ENCODE data around the gene PIGN. TPM values are rescaled to one million over a fixed set of nuclear protein-coding genes. Genes with fewer than 3 reads are reported as not detected.

PIGN gene
- total and polyA plus RNA-seq, 2 donors from 2014 or later: 4.5 to 30.5 TPM

DNA sequence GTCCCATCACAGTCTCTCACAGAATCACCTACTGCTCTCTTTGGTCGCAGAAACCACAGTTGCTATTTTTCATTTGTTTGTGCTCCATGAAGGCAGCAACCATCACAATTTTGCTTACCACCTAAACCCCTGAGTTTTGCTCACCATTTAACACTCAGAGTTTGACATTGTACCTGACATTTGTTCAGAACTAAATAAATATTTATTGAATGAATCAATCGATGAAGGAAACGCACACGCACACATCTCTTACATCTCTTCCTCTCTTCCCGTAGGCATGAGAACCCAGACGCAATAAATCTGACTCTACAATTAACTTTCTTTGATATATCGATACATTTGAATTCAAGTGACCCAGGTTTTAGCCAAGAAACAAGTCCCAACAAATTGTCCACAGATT lies 188.5 kb downstream of the PIGN start:
- DNase-seq: no peak

DNA sequence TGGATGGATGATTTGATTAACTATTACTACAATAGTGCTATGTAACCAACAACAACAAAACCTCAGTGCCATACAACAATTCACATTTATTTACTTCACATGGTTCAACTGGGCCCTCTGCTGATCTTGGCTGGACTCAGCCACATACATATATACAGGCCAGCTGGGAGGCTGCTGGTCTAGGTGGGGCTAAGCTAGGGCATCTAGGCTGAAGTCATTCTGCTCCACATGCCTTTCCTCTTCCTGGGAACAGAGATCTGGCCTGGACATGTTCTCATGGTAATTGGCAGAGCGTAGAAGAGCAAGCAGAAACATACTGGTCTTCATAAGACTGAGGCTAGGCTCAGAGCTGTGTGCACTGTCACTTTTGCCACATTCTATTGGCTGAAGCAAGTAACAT lies 191.2 kb downstream of the PIGN start:
- intact Hi-C loops (cut with DNase I): no loop called here
- no peak overlapping the region for H3K27ac ChIP-seq (ENCODE audit: low read depth in 2 of 2, low read length in 2 of 2)
- H3K9ac ChIP-seq (ENCODE audit: low read length in 3 of 3): no peak overlapping the region
- FAIRE-seq (no peak), DNase-seq (no peak)
- H3K36me3 ChIP-seq (ENCODE audit: control insufficient read depth in 2 of 3, insufficient read depth in 3 of 3, low read length in 3 of 3): no peaks in the 10 kb centered on the region
- no peak overlapping the region for H3K4me3 ChIP-seq (ENCODE audit: low read length in 3 of 3)
- TF ChIP-seq, protein P1, sequence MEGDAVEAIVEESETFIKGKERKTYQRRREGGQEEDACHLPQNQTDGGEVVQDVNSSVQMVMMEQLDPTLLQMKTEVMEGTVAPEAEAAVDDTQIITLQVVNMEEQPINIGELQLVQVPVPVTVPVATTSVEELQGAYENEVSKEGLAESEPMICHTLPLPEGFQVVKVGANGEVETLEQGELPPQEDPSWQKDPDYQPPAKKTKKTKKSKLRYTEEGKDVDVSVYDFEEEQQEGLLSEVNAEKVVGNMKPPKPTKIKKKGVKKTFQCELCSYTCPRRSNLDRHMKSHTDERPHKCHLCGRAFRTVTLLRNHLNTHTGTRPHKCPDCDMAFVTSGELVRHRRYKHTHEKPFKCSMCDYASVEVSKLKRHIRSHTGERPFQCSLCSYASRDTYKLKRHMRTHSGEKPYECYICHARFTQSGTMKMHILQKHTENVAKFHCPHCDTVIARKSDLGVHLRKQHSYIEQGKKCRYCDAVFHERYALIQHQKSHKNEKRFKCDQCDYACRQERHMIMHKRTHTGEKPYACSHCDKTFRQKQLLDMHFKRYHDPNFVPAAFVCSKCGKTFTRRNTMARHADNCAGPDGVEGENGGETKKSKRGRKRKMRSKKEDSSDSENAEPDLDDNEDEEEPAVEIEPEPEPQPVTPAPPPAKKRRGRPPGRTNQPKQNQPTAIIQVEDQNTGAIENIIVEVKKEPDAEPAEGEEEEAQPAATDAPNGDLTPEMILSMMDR (IDR thresholded peaks at IDR 0.05; ENCODE audit: borderline replicate concordance, extremely low read depth, insufficient read depth): no peak
- no peaks in the 10 kb centered on the region for H3K27me3 ChIP-seq (ENCODE audit: control insufficient read depth, insufficient read depth, low read length)
- no peaks in the 10 kb centered on the region for H3K9me3 ChIP-seq (ENCODE audit: control insufficient read depth in 2 of 3, insufficient read depth in 1 of 3, low read length in 3 of 3)
- peaks cover 0 to 2% (median 2%) of the 10 kb centered on the region in 3 donors for H3K4me1 ChIP-seq (ENCODE audit: control insufficient read depth in 2 of 3, insufficient read depth in 2 of 3, low read depth in 1 of 3, low read length in 3 of 3)

More for the DNA sequence above, 188.5 kb downstream of the PIGN start:
- peaks cover 0 to 2% (median 0%) of the 10 kb centered on the region in 3 donors for H3K4me1 ChIP-seq (ENCODE audit: control insufficient read depth in 2 of 3, insufficient read depth in 2 of 3, low read depth in 1 of 3, low read length in 3 of 3)
- no peaks in the 10 kb centered on the region for H3K27me3 ChIP-seq (ENCODE audit: control insufficient read depth, insufficient read depth, low read length)
- TF ChIP-seq, protein P1 (IDR thresholded peaks at IDR 0.05; ENCODE audit: borderline replicate concordance, extremely low read depth, insufficient read depth): no peak
- H3K27ac ChIP-seq (ENCODE audit: low read depth in 2 of 2, low read length in 2 of 2): no peak overlapping the region
- no peak overlapping the region for H3K4me3 ChIP-seq (ENCODE audit: low read length in 3 of 3)
- no peak overlapping the region for H3K9ac ChIP-seq (ENCODE audit: low read length in 3 of 3)
- no peaks in the 10 kb centered on the region for H3K9me3 ChIP-seq (ENCODE audit: control insufficient read depth in 2 of 3, insufficient read depth in 1 of 3, low read length in 3 of 3)
- no peaks in the 10 kb centered on the region for H3K36me3 ChIP-seq (ENCODE audit: control insufficient read depth in 2 of 3, insufficient read depth in 3 of 3, low read length in 3 of 3)
- intact Hi-C loops (cut with DNase I): no loop called here
- no peak for FAIRE-seq

DNA sequence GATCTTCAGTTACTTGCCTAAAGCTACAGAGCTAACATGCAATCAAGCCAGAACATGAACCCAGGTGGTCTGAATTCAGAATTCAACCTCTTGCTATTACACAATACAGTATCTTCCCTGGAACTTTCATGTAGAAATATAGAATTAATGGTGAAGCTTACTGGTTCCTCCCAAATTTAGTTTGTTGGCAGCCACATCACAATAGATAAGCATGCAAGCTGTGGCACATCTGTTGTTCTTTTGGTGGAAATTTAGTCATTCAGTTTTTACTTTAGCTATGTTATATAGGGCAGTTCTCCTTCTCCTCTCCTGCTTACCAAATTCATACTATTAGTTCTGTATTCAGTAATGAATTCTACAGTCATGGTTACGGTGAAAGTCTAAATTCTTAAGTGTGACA lies 193.0 kb downstream of the PIGN start:
- DNase-seq (no peak), FAIRE-seq (no peak)
- H3K27ac ChIP-seq (ENCODE audit: low read depth in 2 of 2, low read length in 2 of 2): no peak overlapping the region
- H3K4me1 ChIP-seq (ENCODE audit: control insufficient read depth in 2 of 3, insufficient read depth in 2 of 3, low read depth in 1 of 3, low read length in 3 of 3): peaks cover 0 to 2% (median 0%) of the 10 kb centered on the region in 3 donors
- H3K4me3 ChIP-seq (ENCODE audit: low read length in 3 of 3): no peak overlapping the region
- intact Hi-C loops (cut with DNase I): no loop called here
- H3K9ac ChIP-seq (ENCODE audit: low read length in 3 of 3): no peak overlapping the region
- TF ChIP-seq, protein P1 (IDR thresholded peaks at IDR 0.05; ENCODE audit: borderline replicate concordance, extremely low read depth, insufficient read depth): no peak
- no peaks in the 10 kb centered on the region for H3K9me3 ChIP-seq (ENCODE audit: control insufficient read depth in 2 of 3, insufficient read depth in 1 of 3, low read length in 3 of 3)
- H3K27me3 ChIP-seq (ENCODE audit: control insufficient read depth, insufficient read depth, low read length): no peaks in the 10 kb centered on the region
- no peaks in the 10 kb centered on the region for H3K36me3 ChIP-seq (ENCODE audit: control insufficient read depth in 2 of 3, insufficient read depth in 3 of 3, low read length in 3 of 3)

DNA sequence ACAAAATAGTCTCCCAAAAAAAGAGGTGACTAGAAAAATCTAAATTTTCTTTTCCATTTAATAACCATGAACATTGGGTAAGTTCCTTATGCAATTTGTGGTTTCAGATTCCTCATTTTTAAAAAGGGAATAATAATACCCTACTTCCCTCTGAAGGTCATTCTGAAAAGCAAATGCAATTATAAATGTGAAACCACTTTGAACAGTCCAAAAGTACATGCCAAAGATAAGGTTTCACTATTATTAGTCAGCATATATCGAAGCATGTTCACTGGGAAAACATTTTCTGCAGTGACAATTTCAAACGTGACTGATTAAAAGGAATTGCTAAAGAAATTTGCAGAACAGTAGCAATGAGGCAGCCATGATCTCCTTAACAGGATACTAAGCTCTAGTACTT lies 193.9 kb downstream of the PIGN start:
- DNase-seq (no peak), FAIRE-seq (no peak)
- no peaks in the 10 kb centered on the region for H3K27me3 ChIP-seq (ENCODE audit: control insufficient read depth, insufficient read depth, low read length)
- no peak overlapping the region for H3K4me3 ChIP-seq (ENCODE audit: low read length in 3 of 3)
- no peaks in the 10 kb centered on the region for H3K36me3 ChIP-seq (ENCODE audit: control insufficient read depth in 2 of 3, insufficient read depth in 3 of 3, low read length in 3 of 3)
- H3K4me1 ChIP-seq (ENCODE audit: control insufficient read depth in 2 of 3, insufficient read depth in 2 of 3, low read depth in 1 of 3, low read length in 3 of 3): peaks cover 0 to 2% (median 0%) of the 10 kb centered on the region in 3 donors
- no peak overlapping the region for H3K9ac ChIP-seq (ENCODE audit: low read length in 3 of 3)
- H3K9me3 ChIP-seq (ENCODE audit: control insufficient read depth in 2 of 3, insufficient read depth in 1 of 3, low read length in 3 of 3): no peaks in the 10 kb centered on the region
- intact Hi-C loops (cut with DNase I): no loop called here
- H3K27ac ChIP-seq (ENCODE audit: low read depth in 2 of 2, low read length in 2 of 2): peak overlapping the region in 1 of 2 donors; percentile 26
- TF ChIP-seq, protein P1 (IDR thresholded peaks at IDR 0.05; ENCODE audit: borderline replicate concordance, extremely low read depth, insufficient read depth): no peak
